ENCODE results near the gene LGI2. TPM values are rescaled to one million over a fixed set of nuclear protein-coding genes. Genes with fewer than 3 reads are reported as not detected.
"Not testable (repeated sequence)": the region's sequence is repeated elsewhere in the genome, so short reads cannot be mapped to it uniquely, and the experiment has no call there.

The LGI2 gene
- polyA plus RNA-seq (2013, experiment 1 of 2; ENCODE audit: insufficient read length), result 0.11 TPM
- 0.58 TPM for polyA plus RNA-seq (2013, experiment 2 of 2; ENCODE audit: insufficient read length)

DNA sequence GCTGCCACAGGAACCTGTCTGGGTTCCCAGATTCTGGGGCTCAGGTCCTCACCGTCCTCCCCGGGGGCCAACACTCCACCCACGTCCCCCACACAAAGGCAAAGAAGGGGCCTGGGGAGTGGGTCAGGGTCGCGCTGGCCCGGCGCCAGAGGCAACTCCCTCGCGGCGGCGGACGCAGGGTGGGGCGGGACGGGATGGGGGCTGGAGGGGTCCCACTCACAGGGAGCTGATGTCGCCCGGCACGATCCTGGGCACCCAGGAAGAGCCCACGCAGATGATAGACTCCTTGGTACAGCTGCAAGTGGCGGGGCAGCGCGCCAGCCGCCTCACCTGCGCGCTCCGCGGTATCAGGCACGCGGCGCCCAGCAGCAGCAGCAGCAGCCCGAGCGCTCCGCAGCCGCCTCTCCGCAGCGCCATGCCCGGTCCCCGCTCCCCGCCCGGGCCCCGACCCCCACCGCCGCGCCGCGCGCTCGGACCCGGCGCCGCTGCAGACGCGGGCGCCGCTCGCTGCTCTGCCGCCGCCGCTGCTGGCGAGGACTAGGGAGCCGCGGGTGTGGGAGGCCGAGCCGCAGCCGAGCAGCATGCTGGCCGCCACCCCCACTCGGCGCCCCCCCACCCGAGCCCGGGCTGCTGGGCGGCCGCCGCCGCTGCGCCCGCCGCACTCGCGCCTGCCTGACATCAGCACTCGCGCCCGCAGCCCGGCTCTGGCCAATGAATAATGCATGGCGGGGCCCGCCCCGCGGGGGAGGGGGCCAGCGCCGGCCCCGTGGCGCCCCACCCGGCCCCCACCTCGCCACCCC is at the start of gene LGI2:
LGI2 (minus strand) TSS at position 670 of the 800 bp plus-strand sequence; CDS start at position 417, 253 bp downstream.
- peak; percentile 24 for DNase-seq

DNA sequence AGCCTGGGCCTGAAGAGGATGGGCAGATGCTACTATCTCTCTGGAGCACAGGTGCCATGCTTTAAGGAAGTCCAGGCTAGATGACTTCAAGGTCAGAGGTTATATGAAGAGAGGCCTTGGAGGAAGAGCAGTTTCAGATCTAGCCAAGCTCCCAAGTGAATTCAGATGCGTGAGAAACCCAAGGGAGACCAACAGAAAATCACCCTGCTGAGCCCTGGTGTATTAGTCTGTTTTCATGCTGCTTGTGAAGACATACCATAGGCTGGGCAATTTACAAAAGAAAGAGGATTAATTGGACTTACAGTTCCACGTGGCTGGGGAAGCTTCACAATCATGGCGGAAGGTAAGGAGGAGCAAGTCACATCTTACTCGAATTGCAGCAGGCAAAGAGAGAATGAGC is 47.8 kb upstream of the LGI2 start:
- no peak for DNase-seq

- no peak for DNase-seq
Observed at GRCh38 chr4:25076625-25077398, 46.1 kb upstream of the LGI2 start.

- no peak for DNase-seq
Observed at GRCh38 chr4:25075851-25076250, 45.1 kb upstream of the LGI2 start.

GRCh38 chr4:25075129-25075528 is 44.4 kb upstream of the LGI2 start:
- no peak for DNase-seq

- no peak for DNase-seq
Observed at GRCh38 chr4:25070545-25070944, 39.8 kb upstream of the LGI2 start.

GRCh38 chr4:25069014-25069413 is 38.3 kb upstream of the LGI2 start:
- DNase-seq, result no peak

DNA sequence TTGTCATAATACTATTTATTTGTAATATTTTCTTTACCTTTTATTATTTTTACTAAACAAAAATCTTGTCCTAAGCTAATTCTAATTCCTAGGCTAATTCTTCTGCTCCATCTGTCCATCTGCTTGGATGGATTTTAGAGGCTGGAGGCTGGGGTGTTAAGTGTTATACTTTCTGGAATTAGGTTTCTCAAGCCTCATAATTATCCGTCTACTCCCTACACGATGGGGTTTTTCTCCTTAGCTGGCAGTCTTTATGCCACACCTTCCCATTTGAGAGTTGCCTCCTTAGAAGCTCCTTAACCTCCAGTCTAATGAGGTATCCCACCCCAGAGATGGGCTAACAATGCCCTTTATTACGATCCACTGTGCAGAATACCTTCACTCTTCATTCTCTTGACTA is 37.6 kb upstream of the LGI2 start:
- no peak for DNase-seq

DNA sequence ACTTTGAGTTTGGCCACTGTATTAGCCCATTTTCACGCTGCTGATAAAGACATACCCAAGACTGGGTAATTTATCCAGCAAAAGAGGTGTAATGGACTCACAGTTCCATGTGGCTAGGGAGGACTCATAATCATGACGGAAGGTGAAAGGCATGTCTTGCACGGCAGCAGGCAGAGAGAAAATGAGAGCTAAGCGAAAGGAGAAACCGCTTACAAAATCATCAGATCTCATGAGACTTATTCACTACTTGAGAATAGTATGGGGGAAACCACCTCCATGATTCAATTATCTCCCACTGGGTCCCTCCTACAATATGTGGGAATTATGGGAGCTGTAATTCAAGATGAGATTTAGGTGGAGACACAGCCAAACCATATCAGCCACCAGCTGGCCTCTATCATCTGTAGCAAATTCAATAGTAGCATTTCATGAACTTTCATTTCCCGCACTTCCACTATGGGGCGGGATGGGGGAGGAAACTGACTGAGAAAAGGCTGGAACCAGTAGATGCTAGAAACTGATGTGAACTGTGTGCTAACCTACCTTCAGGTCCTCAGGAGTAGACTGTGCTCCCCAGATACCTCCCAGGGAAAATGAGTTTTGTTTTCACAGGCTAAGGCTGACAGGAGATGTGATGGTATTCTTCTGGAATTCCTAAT is 35.3 kb upstream of the LGI2 start:
- DNase-seq, result no peak

- DNase-seq, result no peak
Observed at GRCh38 chr4:25065431-25065858, 34.7 kb upstream of the LGI2 start.

- not testable (repeated sequence) for DNase-seq
Observed at GRCh38 chr4:25064447-25064846, 33.7 kb upstream of the LGI2 start.

DNA sequence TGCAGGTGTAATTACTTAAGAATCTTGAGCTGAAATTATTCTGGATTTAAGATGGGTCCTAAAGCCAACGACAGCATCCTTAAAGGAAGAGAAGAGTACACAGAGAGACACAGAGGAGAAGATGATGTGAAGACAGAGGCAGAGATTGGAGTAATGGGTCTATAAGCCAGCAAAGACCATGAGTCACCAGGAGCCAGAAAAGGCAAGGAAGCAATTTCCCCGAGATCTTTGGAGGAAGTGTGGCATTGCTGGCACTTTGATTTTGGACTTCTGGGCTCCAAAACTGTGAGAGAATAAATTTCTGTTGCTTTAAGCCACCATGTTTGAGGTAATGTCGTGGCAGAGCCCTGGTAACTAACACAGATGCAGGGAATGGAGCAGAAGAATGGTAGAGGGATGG is 32.4 kb upstream of the LGI2 start:
- DNase-seq, result no peak

GRCh38 chr4:25062098-25062497 is 31.4 kb upstream of the LGI2 start:
- DNase-seq, result no peak

- DNase-seq, result no peak
Observed at GRCh38 chr4:25061602-25062001, 30.9 kb upstream of the LGI2 start.

- no peak for DNase-seq
Observed at GRCh38 chr4:25060963-25061340, 30.2 kb upstream of the LGI2 start.

GRCh38 chr4:25060241-25060962 is 29.7 kb upstream of the LGI2 start:
- DNase-seq, result no peak

DNA sequence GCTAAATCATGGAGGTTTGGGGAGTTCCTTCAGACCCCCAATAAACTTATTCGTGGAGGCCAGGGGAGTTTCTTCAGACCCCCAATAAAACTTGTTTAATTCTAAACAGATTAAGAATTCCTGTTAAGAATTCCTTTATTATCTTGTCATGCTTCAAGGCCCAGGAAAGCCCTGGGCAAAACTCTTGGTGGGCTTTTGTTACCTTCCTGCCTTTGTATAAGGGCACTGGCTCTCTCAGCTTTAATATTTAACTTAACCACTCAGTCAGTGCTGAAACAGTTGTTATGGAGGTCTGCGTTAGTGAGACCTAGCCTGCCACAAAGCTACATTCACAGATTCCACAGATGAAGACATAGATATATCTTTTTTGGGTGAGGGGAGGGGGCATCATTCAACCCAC is 29.0 kb upstream of the LGI2 start:
- no peak for DNase-seq

DNA sequence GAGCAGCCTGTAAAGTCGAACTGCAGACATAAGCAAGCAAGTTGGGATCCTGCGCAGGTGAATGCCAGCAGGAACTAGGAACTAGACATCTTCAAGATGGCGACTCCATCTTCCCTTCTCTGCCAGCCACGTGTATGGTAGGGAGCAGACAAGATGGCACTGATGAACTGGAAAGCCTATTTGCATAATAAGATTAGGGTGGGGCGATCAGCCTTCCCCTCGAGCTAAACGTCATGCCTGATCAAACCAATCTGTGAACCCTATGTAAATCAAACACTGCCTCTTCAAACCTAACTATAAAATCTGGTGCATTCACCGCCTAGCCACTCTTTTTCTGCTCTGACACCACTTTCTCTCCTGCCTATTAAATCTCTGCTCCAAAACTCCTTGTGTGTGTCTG is 28.1 kb upstream of the LGI2 start:
- DNase-seq, result no peak

DNA sequence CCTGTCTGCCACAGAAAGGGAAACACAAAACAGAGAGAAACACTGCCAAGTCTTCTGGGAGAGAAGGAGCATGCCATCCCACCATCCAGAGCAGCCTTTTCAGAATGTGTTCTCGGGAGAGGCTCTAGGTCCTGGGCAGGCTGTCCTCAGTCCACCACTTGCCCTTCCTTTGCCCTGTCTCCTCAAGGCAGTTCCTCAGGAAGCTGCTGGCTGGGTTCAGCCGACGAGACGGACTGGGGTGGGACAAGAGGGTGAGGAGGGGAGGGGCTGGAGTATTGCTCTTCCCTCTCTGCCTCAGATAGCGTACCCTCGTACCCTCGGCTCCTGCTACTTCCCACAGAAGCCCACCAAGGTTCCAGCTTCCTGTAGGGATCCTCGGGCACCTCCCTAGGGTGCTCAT is 26.6 kb upstream of the LGI2 start:
- no peak for DNase-seq

DNA sequence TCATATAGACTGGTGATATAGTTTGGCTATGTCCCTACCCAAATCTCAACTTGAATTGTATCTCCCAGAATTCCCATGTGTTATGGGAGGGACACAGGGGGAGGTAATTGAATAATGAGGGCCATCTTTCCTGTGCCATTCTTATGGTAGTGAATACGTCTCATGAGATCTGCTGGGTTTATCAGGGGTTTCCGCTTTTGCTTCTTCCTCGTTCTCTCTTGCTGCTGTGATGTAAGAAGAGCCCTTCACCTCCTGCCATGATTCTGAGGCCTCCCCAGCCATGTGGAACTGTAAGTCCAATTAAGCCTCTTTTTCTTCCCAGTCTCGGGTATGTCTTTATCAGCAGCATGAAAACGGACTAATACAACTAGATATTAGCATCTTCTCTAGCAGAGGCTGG is 21.3 kb upstream of the LGI2 start:
- not testable (repeated sequence) for DNase-seq

GRCh38 chr4:25051534-25051933 is 20.8 kb upstream of the LGI2 start:
- DNase-seq, result no peak

DNA sequence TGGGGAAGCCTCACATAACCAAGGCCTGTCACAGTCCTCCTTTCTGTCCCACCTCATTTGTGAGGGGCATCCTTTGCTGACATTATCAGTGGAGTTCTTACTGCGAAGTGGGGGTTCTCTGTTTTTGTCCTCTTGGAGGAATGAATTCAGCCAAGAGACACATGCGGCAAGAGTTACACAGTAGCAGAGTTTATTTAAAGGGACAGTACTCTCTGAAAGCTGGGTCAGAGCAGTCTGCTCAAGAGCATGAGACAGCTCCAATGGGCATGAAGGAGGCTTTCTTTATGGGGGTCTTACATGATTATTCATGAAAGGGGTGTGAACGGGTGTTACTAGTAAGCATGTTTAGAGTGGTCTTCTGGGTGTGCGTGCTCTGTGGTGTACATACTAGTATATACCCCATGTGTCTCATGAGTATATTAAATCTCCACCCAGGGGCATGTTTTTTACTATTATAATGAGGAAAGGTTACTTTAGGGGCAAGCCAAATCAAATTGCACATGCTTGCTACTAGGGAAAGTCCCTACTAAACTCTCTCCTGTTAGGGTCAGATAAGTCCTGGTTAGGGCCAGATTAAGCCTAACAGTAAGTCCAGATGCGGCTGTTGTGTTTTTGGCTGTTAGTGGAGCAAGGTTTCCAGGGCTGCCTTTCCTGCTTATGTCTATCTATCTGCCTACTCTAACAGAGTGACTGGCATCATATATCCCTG is 19.8 kb upstream of the LGI2 start:
- DNase-seq, result no peak
